ENCODE results near the gene GPR6.

The GPR6 gene

GRCh38 chr6:109978174-109979032 lies at the start of gene GPR6:
GPR6 (plus strand) TSS chr6:109978311; CDS start chr6:109979113, 802 bp downstream.
- peak in 1 of 3 experiments; percentile 1 for DNase-seq (ENCODE audit: low read depth in 3 of 3)

- DNase-seq (ENCODE audit: low read depth in 3 of 3), result no peak
Observed at GRCh38 chr6:109934293-109934692, 43.8 kb upstream of the GPR6 start.

- DNase-seq (ENCODE audit: low read depth in 3 of 3), result no peak
Observed at GRCh38 chr6:109939654-109940053, 38.5 kb upstream of the GPR6 start.

GRCh38 chr6:109944448-109944847 lies 33.7 kb upstream of the GPR6 start:
- DNase-seq (ENCODE audit: low read depth in 3 of 3), result no peak

- no peak for DNase-seq (ENCODE audit: low read depth in 3 of 3)
Observed at GRCh38 chr6:109945091-109945490, 33.0 kb upstream of the GPR6 start.

GRCh38 chr6:109946979-109947378 lies 31.1 kb upstream of the GPR6 start:
- DNase-seq (ENCODE audit: low read depth in 3 of 3), result no peak

- DNase-seq (ENCODE audit: low read depth in 3 of 3), result no peak
Observed at GRCh38 chr6:109949281-109950065, 28.6 kb upstream of the GPR6 start.

- DNase-seq (ENCODE audit: low read depth in 3 of 3), result no peak
Observed at GRCh38 chr6:109955491-109955890, 22.6 kb upstream of the GPR6 start.

- DNase-seq (ENCODE audit: low read depth in 3 of 3), result no peak
Observed at GRCh38 chr6:109958626-109959025, 19.5 kb upstream of the GPR6 start.

GRCh38 chr6:109961611-109962041 lies 16.5 kb upstream of the GPR6 start:
- DNase-seq (ENCODE audit: low read depth in 3 of 3), result no peak

- no peak for DNase-seq (ENCODE audit: low read depth in 3 of 3)
Observed at GRCh38 chr6:109962271-109962670, 15.8 kb upstream of the GPR6 start.

- DNase-seq (ENCODE audit: low read depth in 3 of 3), result no peak
Observed at GRCh38 chr6:109963598-109964170, 14.4 kb upstream of the GPR6 start.

- no peak for DNase-seq (ENCODE audit: low read depth in 3 of 3)
Observed at GRCh38 chr6:109964949-109965348, 13.2 kb upstream of the GPR6 start.

GRCh38 chr6:109966299-109966698 lies 11.8 kb upstream of the GPR6 start:
- no peak for DNase-seq (ENCODE audit: low read depth in 3 of 3)

- DNase-seq (ENCODE audit: low read depth in 3 of 3), result no peak
Observed at GRCh38 chr6:109977791-109978173, 329 bp upstream of the GPR6 start.

- no peak for DNase-seq (ENCODE audit: low read depth in 3 of 3)
Observed at GRCh38 chr6:109979033-109979921, 1.2 kb downstream of the GPR6 start.

GRCh38 chr6:109984410-109984809 lies 6.3 kb downstream of the GPR6 start:
- no peak for DNase-seq (ENCODE audit: low read depth in 3 of 3)

- no peak for DNase-seq (ENCODE audit: low read depth in 3 of 3)
Observed at GRCh38 chr6:109987196-109987595, 9.1 kb downstream of the GPR6 start.

- no peak for DNase-seq (ENCODE audit: low read depth in 3 of 3)
Observed at GRCh38 chr6:109991201-109992101, 13.3 kb downstream of the GPR6 start.

GRCh38 chr6:109998159-109998785 lies 20.2 kb downstream of the GPR6 start:
- DNase-seq (ENCODE audit: low read depth in 3 of 3), result no peak

Measured in stimulated activated CD4-positive, alpha-beta T cell treated with anti-CD3 and anti-CD28 coated beads, TNF-alpha, amount 100 ng/mL, for 4 hours (primary cell).